ENCODE results near the gene PPP3CA.

Gene PPP3CA

DNA sequence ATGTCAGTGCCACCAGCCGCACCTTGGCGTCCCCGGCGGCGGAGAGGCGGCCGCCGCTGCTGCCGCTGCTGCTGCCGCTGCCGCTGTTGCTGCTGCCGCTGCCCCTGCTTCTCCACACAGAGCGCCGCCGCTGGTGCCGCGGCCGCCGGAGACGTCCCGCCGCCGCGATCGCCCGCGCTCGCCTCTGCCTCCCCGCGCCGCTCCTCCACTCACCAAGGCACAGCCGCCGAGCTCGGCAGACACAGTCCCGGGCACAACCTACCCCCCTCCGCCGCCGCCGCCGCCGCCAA lies at the start of gene PPP3CA:
Gene PPP3CA (minus strand): TSS at position 260 of the 290 bp plus-strand sequence.
- no peak for DNase-seq

DNA sequence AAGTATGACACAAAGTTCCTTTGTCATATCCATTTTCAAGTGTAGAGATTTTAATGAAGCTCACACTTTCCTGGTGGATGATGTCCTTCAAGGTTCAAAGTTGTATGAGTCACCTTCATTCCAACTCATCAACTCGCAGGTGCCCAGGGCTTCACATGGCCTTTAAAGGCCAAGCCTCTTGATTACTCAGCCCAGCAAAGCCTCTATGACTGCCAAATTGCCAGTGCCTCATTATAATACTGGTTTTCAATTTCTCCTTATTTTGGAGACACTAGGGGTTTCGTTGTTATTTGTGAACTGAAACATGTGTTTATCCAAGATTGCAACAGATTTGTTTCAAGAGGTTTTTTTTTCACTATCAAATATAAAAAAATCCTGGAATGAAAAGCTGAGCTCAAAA lies 45.9 kb upstream of the PPP3CA start:
- DNase-seq, result no peak

DNA sequence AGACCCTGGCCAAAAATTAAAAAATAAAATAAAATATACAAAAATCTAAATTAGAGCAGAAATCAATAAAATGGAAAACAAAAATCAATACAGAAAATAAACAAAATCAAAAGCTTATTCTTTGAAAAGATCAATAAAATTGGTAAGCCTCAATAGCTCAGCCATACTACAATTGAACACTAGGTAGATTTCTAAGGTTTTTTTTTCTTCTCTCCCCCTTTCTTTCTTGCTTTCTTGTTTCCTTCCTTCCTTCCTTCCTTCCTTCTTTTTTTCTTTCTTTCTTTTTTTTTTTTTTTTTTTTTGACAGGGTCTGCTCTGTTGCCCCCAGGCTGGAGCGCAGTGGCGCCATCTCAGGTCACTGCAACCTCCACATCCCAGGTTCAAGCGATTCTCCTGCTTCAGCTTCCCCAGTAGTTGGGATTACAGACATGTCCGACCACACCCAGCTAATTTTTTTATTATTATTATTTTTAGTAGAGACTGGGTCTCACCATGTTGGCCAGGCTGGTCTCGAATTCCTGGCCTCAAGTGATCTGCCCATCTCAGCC lies 23.4 kb upstream of the PPP3CA start:
- no peak for DNase-seq

DNA sequence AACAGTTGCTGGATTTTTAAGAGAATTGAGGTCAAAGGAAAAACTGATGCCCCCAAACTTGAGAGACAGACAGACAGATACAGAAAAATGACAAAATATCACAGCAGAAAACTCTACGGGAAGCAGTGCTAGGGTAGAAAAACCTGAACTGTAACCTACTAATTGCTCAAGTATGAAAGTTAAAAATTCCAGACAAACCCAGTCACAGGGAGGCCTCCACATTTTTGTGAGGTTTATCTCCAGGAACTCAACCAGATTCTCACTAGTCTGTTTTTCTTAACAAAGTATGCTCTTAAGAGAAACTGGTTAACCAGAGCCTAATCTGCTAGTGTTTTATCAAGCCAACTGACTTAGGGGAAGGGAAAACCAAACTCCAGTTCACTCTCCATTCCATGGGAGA lies 19.9 kb upstream of the PPP3CA start:
- DNase-seq, result no peak

DNA sequence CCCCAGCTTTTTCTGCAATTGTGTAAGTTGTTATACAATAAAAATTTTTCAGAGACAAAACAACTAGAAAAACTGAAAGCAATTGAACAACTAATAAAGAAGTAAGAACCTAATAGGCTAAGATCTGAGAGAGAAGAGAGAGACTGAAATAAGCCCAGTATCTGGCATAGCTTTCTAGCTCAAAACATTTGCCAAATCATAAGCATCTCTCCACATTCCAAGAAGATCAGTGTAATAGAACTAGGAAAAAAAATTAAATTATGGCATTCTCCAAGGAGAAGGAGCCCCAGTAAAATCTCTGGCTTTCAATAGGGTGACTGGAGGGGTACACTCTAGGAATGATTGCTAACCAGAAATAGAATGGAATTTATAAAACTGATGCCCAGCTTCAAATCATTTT lies 19.0 kb upstream of the PPP3CA start:
- DNase-seq, result no peak

DNA sequence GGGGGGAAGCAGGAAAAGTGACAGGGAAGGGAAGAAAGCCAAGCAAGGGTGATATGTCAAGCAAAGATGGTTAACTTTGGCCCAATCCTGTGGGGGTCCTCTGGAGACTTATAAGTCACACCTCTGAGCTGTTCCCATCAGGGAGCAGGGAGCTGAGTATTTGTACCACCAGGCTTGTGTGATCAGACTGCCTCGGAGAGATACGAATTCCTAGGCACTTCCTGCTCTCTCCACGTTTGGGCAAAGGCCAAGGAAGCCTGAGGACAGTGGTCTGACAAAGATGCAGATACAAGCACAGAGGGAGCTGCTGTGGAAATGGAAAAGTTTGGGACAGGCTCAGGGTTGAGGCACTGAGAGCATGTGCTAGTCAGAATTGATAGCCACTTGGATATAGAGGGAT lies 10.4 kb upstream of the PPP3CA start:
- no peak for DNase-seq

DNA sequence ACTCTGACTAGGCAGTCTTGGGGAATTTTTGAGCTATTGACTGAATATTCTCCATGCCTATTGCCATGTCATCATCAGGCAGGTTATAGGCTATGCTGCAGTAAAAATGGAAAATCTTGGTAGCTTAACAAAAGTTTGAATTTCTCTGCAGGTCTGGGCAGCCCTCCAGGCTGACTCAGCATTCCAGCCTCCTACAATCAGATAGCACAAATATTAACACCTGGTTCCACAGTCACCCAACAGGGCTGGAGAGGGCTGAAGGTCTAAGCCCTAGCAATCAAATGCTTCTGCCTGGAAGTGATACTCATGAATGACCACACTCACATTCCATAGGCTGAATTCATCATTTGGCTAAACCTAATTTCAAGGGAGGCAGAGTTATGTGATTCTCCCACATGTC lies 9.6 kb upstream of the PPP3CA start:
- DNase-seq, result no peak

DNA sequence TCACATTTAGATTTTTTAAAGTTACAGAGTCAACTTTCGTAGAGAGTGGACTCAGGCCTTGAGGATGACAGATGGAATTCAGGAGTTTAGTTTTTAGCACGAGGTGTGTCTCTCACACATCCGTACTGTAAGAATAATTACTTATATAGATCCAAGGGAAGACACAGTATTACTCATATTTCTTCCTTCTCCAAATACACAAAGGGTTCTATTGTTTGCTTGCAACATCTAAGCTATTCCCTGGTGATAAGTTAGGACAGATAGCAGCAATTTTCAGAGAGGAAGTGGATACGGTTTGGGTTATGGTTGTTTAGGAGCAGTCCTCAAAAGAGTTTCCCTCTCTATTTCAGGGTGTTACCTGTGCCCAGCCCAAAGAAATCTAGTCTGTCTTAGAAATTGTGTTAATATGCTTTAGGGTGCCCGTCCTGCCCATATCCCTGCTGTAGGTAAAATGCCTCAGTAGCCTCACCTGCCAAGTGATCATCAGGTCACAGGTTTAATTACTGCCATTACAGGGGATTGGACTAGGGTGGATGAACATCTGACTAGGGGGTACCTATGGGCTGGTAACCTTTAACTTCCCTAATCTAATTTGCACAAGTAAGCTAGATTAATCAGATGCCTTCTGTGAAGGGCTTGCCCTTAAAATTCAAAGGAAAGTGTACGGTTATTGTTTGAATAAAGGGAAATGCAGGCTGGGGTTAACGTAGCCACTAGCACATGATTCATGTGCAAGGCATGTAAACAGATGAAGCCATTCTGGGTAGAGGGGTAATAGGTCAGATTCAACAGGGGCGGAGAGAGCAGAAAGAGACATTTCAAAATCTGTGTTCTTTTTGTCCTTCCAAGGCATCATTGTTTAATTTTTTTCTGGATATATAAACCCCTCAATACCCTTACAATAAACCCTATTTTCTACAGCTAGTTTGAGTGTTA lies 8.7 kb upstream of the PPP3CA start:
- no peak for DNase-seq

DNA sequence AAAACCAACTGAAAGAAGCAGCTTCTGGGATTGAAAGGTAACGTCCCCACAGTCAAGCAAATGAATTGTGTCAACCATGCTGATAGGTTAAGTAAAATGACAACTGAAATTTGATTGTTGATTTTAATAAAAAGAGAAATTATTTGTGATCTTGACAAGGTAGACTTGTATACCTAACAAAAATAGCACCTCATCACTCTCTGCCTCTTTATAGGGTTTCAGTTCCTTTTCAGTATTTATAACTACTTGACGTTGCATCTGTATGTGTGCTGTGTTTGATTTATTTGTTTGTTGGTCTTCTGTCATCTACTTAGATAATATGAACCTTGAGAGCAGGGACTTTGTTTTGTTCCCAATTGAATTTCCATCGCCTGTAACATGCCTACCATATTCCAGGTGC lies 7.9 kb upstream of the PPP3CA start:
- DNase-seq, result no peak

DNA sequence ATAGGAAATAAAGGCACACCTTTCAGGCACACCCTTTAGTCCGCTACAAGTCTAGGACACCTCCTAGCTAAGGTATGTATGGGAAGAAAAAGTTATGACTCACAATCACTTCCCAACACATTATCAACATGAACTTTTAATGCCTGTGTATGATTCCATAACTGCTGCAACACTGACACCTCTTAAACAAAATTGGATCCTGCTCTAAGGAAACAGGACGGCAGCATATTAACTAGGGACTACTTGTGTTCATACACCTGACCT lies 2.4 kb upstream of the PPP3CA start:
- no peak for DNase-seq

DNA sequence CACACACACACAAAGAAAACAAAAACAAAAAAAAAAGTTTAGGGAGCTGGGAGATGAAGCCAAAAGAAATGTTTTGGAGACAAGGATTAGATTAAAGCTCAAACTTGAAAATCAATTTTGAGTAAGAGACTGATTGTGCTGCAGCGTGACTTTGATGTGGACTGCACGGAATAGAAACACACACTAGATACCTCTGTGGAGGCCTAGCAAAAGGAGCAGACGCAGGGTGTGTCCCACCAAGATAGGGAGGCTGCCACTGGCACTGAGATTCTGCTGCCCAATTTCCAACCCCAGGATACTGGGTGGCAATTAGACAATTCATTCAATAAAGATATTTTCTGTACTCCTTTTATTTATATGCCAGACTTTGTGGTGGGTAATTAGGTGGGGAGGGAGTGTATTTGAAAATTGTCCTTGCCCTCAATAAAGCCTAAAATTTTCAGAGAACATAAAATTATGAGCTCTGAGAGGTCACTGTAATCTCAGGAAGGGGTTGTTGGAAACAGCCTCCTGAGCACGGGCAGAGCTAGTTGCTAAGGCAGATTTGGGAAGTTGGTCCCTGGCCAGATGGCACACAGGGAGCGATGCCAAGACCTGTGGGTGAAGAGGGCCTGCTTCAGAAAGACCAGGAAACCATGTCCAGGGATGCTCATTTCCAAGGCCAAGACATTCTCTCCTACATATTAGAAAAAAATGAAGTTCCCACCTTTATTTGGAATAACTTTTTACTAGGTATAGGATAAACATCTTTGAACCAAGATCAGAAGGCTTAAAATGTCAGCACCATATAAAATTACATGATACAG lies 1.9 kb upstream of the PPP3CA start:
- no peak for DNase-seq

DNA sequence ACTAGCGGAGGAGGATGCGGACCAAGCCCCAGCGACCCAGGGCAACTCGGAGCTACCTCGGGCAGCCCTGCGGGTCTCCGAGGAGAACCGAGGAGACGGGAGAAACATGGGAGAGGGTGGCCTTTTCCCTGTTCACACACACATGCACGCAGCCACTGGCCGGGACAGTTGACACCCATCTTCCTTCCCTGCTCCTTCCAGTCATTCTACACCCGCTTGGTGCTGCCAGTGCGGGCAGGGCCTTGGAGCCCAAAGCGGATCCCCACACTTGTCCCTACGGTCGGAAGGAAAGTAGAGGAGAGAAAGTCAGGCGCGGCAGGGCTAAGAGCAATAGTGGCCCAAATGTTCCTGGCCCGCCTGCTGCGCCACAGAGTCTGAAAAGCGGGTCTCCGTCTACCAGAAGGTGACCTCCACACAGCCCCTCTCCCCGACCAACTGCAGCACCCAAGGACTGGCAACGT lies 1.1 kb upstream of the PPP3CA start:
- DNase-seq, result no peak

DNA sequence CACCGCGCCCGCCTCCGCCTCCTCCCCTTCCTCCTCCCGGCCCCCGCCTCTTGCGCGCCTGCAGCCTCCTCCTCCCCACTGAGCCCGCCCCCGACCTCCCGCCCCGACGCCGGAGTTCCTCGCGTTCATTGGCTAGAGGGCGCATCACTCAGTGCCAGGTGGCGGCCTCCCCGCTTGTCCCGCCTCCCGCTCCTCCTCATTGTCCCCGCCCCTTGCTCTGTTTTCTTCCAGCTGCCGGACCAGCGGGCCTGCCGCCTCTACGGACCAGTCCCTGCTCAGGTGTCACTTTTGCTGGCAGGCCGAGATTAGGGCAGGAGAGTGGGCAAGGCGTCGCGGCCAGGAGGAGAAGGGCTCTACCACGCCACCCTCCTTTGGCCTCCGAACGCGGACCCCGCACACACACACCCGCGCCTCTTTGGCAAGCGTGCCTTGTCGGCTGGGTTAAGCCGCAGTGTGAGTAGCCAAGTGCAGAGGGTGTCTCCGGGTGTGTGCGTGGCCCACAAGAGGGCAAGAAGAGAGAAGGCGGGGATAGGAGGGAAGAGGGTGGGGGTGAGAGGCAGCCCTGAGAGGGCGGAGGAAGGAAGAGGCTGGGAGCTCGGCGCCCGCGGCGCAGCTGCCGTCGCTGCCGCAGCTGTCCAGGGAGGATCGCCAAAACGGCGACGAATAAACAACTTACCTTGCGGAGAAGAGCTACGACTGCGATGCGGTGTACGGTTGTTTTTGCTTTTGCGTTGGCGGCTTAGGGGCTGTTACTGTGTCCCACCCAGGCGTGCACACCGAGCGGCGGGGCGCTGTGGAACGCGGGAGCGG lies 436 bp upstream of the PPP3CA start:
- peak; percentile 99 for DNase-seq

DNA sequence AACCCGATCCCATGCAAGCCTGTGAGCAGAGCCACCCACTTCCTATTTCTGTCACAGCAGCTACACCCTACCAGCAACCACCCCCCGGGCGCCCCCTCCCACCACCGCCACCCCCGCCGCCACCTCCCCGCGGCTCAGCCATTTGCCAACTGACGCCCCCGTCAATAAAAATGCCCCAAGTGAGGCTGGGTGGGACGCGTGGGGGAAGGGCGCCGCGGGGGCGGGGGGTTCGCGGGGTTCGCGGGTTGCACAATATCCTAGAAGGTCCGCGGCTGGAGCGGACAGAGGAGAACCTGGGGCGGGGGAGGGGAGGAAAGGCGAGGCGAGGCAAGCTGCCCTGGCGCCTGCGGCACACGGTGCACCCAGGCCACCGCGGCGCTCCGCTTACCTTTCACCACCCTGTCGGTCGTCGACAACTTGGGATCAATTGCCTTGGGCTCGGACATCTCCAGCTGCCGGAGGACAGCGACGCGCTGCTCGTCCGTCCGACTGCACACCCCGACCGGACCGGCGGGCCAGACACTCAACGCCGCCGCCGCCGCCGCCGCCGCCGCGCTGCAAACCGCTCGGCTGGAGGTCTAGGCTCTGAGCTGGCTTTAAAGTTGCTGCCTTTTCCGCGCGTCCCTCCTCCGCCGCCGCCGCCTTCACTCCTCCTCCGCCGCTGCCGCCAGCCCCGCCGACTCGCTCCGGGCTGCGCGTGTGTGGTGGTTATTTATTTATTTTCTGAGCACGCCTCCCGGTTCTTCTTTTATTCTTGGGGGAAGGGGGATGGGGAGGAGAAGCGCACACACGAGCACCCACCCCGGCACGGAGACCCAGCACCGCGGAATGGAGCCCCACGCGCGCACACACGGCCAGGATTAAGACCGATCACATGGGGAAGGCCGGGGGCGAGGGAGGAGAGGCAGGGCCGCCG lies 717 bp downstream of the PPP3CA start:
- DNase-seq, result peak; percentile 29

DNA sequence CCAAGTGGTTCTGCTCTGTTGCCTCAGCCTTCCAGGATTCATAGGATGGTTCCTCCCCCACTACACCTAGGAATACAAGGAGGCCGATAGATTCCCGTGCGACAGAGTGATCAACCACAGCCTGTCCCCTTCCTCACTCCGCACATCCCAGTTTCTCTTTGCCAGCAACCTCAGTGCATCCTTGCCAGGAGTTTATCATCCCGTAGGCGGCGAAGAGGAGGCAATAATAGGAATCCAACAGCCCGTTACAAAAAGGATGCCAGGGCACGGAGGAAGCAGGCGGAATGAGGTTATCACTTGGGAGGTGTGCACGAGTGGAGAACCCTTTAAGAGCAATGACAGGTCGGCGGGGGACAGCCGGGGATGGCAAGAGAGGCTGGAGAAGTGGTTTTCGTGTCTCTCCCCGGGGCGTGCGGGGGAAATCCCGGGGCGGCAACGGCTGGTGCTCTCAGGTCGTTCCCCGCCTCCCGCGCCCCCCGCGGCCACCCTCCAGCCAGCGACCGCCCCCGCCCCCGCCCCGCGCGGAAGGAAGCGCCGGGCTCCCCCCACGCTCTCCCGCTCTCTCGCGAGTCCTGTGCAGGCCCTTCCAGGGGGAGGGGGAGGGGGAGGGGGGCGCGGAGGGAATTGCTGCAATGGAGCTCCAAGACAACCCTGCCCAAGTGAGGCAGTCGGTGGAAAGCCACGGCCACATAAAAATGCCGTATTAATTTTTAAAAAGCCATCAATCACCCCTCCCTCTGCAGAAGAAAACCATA lies 1.6 kb downstream of the PPP3CA start:
- peak; percentile 41 for DNase-seq

DNA sequence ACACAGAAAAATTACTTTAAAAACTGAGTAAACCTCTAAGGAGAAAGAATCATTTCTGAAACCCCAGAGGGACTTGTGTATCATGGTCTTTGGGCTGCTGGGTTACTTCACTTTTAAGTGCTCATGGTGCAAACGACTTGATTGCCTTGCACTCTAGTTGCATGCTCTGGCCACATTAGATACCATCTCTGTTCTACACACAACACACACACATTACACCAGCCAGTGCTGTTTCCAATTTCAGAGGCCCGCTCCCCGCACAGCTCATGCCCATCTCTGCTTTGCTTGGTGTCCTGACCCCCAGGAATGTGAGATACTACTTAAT lies 2.1 kb downstream of the PPP3CA start:
- no peak for DNase-seq

DNA sequence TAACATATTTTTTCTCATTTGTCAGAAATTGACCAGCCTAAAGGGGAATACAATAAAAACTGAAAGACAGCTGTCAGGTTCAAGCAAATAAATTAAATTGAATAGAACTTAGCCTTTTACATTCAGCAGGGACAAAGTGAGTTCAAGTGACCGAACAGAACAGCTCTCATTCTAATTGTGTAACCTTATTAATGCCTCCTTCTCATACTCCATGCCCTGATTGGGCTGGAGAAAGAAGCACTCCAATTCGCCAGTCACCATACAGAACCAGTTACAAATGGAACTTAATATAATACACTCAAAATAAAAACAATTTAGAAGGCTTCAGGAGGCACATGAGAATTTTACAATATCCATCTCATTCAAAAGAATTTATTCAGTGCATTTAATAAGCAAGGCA lies 8.0 kb downstream of the PPP3CA start:
- no peak for DNase-seq

DNA sequence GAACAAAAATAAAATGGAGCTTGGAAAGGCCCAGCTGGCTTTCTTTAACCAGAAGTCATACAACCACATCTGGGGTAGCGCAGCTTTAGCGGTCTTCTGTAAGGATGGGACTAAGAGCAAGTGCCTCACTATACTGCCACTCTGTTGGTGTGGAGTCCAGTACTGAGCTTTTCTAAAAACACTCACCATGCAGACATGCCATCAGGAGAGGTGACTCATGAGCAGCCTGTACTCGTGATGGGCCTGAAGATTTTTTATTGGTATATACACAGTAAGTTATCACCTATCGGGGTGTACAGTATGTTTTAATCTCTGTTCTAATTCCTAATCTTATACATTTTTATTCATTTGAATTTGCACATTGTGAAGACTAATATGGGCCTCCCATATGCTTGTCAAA lies 9.6 kb downstream of the PPP3CA start:
- DNase-seq, result no peak

DNA sequence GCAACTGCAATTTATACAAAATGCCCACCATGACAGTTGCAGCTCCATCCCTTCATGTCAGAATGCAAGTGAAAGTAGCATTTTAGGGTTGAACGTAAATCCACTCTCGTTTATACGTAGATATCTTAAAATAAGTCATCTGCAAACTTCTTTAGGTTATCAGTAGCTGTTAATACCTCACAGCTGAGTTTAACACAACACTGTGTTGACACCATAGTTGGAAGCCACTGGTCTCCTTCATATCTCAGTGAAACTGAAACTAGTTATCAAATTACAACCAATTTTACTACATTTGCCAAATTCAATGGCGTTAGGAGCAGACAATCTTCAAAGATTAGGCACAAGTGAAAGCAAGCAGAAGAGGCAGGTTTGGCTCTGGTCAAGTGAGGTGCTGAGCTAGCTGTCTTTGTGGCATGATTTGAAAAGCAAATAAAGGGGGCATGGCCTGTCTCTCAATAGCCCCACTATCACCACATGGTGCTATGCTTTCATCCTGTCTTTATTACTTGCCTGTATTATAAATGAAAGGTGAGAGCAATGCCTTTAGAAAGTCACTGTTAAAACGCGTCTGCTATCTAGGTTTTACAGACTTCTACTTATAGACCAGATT lies 12.3 kb downstream of the PPP3CA start:
- DNase-seq, result no peak

DNA sequence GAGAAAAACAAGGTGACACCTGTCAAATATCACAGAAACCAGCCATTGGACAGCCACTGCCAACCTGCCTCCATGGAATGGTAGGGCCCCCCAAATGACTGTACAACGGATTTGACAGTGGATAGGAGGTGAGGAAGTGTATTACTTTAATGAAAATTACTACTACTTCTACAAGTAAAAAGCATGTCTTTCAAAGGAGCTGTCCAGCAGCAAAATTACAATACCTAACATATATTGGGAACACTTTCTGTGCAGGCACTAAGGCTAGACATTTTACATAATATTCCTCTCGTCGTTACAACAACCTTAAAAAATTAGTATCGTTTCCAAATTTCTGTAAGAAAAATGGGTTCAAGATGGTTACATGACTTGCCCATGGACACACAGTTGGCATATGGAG lies 14.9 kb downstream of the PPP3CA start:
- DNase-seq, result no peak

DNA sequence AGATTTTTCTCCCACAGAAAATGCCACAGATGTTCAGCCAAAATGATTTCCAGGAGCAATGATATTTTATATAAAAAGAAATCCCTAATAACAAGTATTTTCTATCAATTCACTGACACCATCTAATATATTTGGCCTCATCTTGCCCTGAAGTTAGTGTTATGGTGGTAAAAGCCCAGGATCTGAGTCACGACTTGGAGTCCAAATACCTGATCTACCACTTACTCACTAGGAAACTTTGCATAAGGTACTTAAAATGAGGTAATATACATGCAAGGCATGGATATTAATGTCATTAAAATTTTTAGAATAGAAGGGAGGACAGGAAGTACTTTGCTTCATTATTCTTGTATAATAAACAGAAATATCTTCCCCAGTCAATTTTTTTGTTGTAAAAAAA lies 16.3 kb downstream of the PPP3CA start:
- no peak for DNase-seq
